B cell (primary cell): ENCODE measurements around the gene THYN1. TPM values are rescaled to one million over a fixed set of nuclear protein-coding genes. Genes with fewer than 3 reads are reported as not detected.

Source experiments
- ATAC-seq: fragments of 200-7000 bp; cut with Tn5 transposase; one replicate; pipeline ENCODE4 v1.10.0; 2021; ENCODE audit warnings: low read depth, mild to moderate bottlenecking, moderate number of reproducible peaks, moderate library complexity
- CTCF ChIA-PET: fragments of 350-600 bp; sonication (Branson Sonifier 250); formaldehyde crosslinking; loops from one replicate; lab custom pipeline; 2021; ENCODE audit warnings: antibody characterized with exemption, inconsistent platforms; lab: Charles Lee
- POLR2A ChIA-PET: fragments of 350-600 bp; sonication (Branson Sonifier 250); formaldehyde crosslinking; loops from one replicate; lab custom pipeline; 2021; ENCODE audit warnings: antibody characterized with exemption; lab: Charles Lee
- DNase-seq: peaks from one replicate; pipeline ENCODE4 v3.0.0; 2013
- H2AFZ ChIP-seq: 2 replicates; pipeline ENCODE4 v1.6.1; 2012; ENCODE audit warnings: mild to moderate bottlenecking, low read depth, low read length; ENCODE audit not compliant: insufficient read depth, poor library complexity, severe bottlenecking
- H3K27ac ChIP-seq, 2 donors: 1 replicate in 1 of 2; 2 replicates in 1 of 2; pipeline ENCODE4 v1.5.1; 2012 to 2013; ENCODE audit warnings: low read length in 2 of 2, mild to moderate bottlenecking in 2 of 2, moderate library complexity in 1 of 2
- H3K27me3 ChIP-seq, 4 experiments: fragments of 200-600 bp in 1 of 4; sonication (generic) in 1 of 4; replicated peaks in 1 of 4; 1 replicate in 2 of 4; 2 replicates in 2 of 4; pipeline versions ENCODE4 v1.6.1 to v1.7.0; 2013 to 2016; ENCODE audit warnings: low read length in 3 of 4, mild to moderate bottlenecking in 2 of 4, mixed read lengths in 1 of 4, moderate library complexity in 1 of 4; ENCODE audit not compliant: insufficient read depth in 4 of 4, control insufficient read depth in 3 of 4; ENCODE audit errors: control extremely low read depth in 1 of 4
- H3K36me3 ChIP-seq, 2 experiments: replicated peaks in 1 of 2; 1 replicate in 1 of 2; 2 replicates in 1 of 2; pipeline versions ENCODE4 v1.6.1 to v1.7.1; 2013; ENCODE audit warnings: low read length in 1 of 2; ENCODE audit not compliant: insufficient read depth in 2 of 2, control insufficient read depth in 1 of 2; ENCODE audit errors: control extremely low read depth in 1 of 2, extremely low read depth in 1 of 2
- H3K4me1 ChIP-seq, 2 donors: fragments of 200-600 bp in 1 of 2; sonication (generic) in 1 of 2; 1 replicate in 1 of 2; 2 replicates in 1 of 2; pipeline versions ENCODE4 v1.5.1 to v1.6.1; 2013 to 2017; ENCODE audit warnings: low read length in 2 of 2; ENCODE audit not compliant: control insufficient read depth in 2 of 2, insufficient read depth in 2 of 2
- H3K4me2 ChIP-seq: replicated peaks from 2 replicates; pipeline ENCODE3; 2012; ENCODE audit warnings: mild to moderate bottlenecking, low read depth, low read length; ENCODE audit not compliant: poor library complexity, severe bottlenecking
- H3K4me3 ChIP-seq, 5 experiments: fragments of 200-600 bp in 1 of 5; sonication (generic) in 1 of 5; 1 replicate in 3 of 5; 2 replicates in 2 of 5; pipeline versions ENCODE4 v1.5.1 to v1.7.0; 2011 to 2016; ENCODE audit warnings: low read length in 4 of 5, mild to moderate bottlenecking in 4 of 5, low read depth in 2 of 5, control low read depth in 1 of 5, moderate library complexity in 1 of 5; ENCODE audit not compliant: insufficient read depth in 1 of 5; ENCODE audit errors: control extremely low read depth in 1 of 5, extremely low read depth in 1 of 5
- H3K79me2 ChIP-seq: fragments of 200-600 bp; sonication (generic); one replicate; pipeline ENCODE4 v1.6.0; 2016; ENCODE audit warnings: low read length; ENCODE audit not compliant: control insufficient read depth, insufficient read depth
- H3K9ac ChIP-seq: fragments of 200-600 bp; sonication (generic); 2 replicates; pipeline ENCODE4 v1.6.1; 2017; ENCODE audit warnings: mild to moderate bottlenecking, low read length, moderate library complexity
- H3K9me3 ChIP-seq, 3 donors: one replicate each; pipeline versions ENCODE4 v1.6.1 to v1.7.1; 2013; ENCODE audit warnings: low read length in 2 of 3; ENCODE audit not compliant: control insufficient read depth in 2 of 3, insufficient read depth in 1 of 3; ENCODE audit errors: control extremely low read depth in 1 of 3
- H4K20me1 ChIP-seq: 2 replicates; pipeline ENCODE4 v1.6.0; 2012; ENCODE audit warnings: mild to moderate bottlenecking, low read length; ENCODE audit not compliant: insufficient read depth, control insufficient read depth, poor library complexity, severe bottlenecking
- H3K27ac Mint-ChIP-seq: one replicate; pipeline ENCODE4 v1.8.0; 2021; ENCODE audit warnings: mixed read lengths
- H3K27me3 Mint-ChIP-seq: one replicate; pipeline ENCODE4 v1.8.0; 2021; ENCODE audit warnings: mixed read lengths
- H3K4me1 Mint-ChIP-seq: one replicate; pipeline ENCODE4 v1.8.0; 2021; ENCODE audit warnings: mixed read lengths
- H3K4me3 Mint-ChIP-seq: one replicate; pipeline ENCODE4 v1.8.0; 2021; ENCODE audit warnings: mixed read lengths
- H3K9me3 Mint-ChIP-seq: one replicate; pipeline ENCODE4 v1.8.0; 2022; ENCODE audit warnings: mixed read lengths; ENCODE audit not compliant: insufficient read depth
- CTCF ChIP-seq: fragments of 200-600 bp; IDR thresholded peaks from one replicate; pipeline ENCODE4 v1.8.0; 2022; ENCODE audit warnings: antibody characterized with exemption, mild to moderate bottlenecking
- EZH2 ChIP-seq: IDR thresholded peaks from 2 replicates; pipeline ENCODE4 v1.6.1; 2012; ENCODE audit warnings: borderline replicate concordance, low read depth, mild to moderate bottlenecking, moderate library complexity, low read length; ENCODE audit not compliant: insufficient read depth, poor library complexity, severe bottlenecking
- WGBS: methylation state at CpG from one replicate; pipeline ENCODE4 v1.1.5; 2013; ENCODE audit warnings: missing lambda C conversion rate; ENCODE audit not compliant: insufficient coverage; 5-methylcytosine and 5-hydroxymethylcytosine counted together
- intact Hi-C: fragments of 100-400 bp; cut with micrococcal nuclease; formaldehyde crosslinking; loops from one replicate; pipeline ENCODE4 v1.10.0; 2022
- polyA plus RNA-seq: library from polyadenylated mRNA; depleted of rRNA; stranded (reverse); fragments of >200 nt; gene quantifications from 2 replicates; pipeline ENCODE4 v1.2.3, GENCODE V29; 2012
- total RNA-seq, 2 donors: library from RNA; stranded (reverse); fragments of 120-200 nt in 1 of 2; gene quantifications; 1 replicate in 1 of 2; 2 replicates in 1 of 2; pipeline versions ENCODE4 v1.2.3 to v1.2.4, GENCODE V29; 2013 to 2022

The THYN1 gene
- total and polyA plus RNA-seq, 2 donors (not counting 1 experiment from before 2014, with no cell fraction given), result 36.3 to 38.4 TPM

DNA sequence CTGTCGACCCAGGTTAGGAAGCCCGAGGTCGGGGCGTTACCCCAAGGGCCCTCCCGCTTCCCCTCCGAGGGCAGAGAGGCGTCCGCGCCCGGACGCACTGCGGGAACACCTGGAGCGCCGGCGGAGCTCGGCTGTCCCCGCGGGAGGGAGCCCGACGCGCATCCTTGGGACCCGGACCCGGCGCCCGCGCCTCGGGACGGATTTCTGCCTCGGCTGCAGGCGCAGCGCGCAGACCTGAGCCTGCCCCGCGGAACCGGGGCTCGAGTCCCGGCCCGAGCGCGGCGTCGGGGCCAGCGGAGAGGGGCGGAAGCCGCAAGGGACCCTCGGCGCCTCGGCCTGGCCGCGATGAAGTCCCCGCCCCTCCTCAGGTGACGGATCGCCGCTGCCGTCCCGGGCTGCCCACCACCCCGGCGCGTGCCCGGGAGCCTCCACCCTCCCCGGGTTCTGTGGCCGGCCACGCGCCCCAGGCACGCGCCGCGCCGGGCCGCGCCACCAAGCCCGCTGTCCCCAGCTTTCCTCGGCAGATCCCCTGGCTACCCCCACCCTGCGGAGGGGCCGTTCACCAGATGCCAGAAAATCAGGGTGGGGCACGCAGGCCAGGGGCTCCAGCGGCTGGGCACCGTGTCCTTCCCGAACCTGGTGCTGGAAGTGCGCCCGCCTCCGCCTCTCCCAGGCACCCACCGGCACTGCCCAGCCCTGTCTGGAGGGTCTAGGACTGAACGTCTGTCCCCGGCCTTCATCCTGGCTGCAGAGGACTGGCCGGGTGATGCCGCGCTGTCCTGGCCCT, 23.4 kb upstream of the THYN1 start:
- Mint-ChIP-seq H3K27ac (no peak overlapping the region), H3K4me3 (peak overlapping the region; percentile 83), H3K4me1 (peaks cover 22% of the 10 kb centered on the region), H3K27me3 (peaks cover 71% of the 10 kb centered on the region), H3K9me3 (peaks cover 7% of the 10 kb centered on the region)
- ChIA-PET CTCF (interaction anchor here (1.2 to 1.6 kb wide), 4 partner anchors 15 to 226 kb away, joined by 3 to 5 read pairs (median 4); no protein-coding TSS in a partner anchor), POLR2A (no interaction called here)
- intact Hi-C loops, result no loop called here
- Histone ChIP-seq H3K4me1 (peaks cover 21 to 39% of the 10 kb centered on the region in 2 donors), H3K4me3 (peak overlapping the region in 4 of 5 experiments; percentile 29 to 59 (median 46)), H2AFZ (peak overlapping the region; percentile 69), H3K36me3 (no peaks in the 10 kb centered on the region), H4K20me1 (no peaks in the 10 kb centered on the region), H3K4me2 (peak overlapping the region; percentile 88), H3K79me2 (no peaks in the 10 kb centered on the region), H3K27ac (no peak overlapping the region), H3K9me3 (peaks cover 0 to 26% (median 5%) of the 10 kb centered on the region in 3 donors), H3K27me3 (peaks cover 1 to 58% (median 55%) of the 10 kb centered on the region in 4 experiments), H3K9ac (peak overlapping the region; percentile 55)
- no peak for ATAC-seq
- WGBS, result 2% methylated on average over 88 of the region's 88 CpGs
- DNase-seq, result peak; percentile 30
- TF ChIP-seq EZH2 (no peak), CTCF (no peak)
